Neuronal stem cell (in vitro differentiated cells): Measurements from ENCODE around the gene MPRIP.

Source experiments
- DNase-seq: peaks from one replicate; pipeline ENCODE4 v3.0.0-alpha.2; 2013; ENCODE audit warnings: low spot score
- H2AFZ ChIP-seq: one replicate; pipeline ENCODE4 v1.6.1; 2013; ENCODE audit warnings: mild to moderate bottlenecking, low read length, inconsistent platforms
- H2AK5ac ChIP-seq: 2 replicates; pipeline ENCODE4 v1.6.1; 2013; ENCODE audit warnings: low read depth, mild to moderate bottlenecking, inconsistent platforms, low read length, moderate library complexity, mixed read lengths
- H2BK120ac ChIP-seq: 2 replicates; pipeline ENCODE4 v1.6.1; 2013; ENCODE audit warnings: low read depth, mild to moderate bottlenecking, inconsistent platforms, low read length, moderate library complexity, mixed read lengths
- H2BK12ac ChIP-seq: one replicate; pipeline ENCODE4 v1.6.1; 2013; ENCODE audit warnings: low read length, inconsistent platforms
- H2BK15ac ChIP-seq: 2 replicates; pipeline ENCODE4 v1.6.1; 2013; ENCODE audit warnings: mild to moderate bottlenecking, low read length, inconsistent platforms, mixed read lengths
- H2BK5ac ChIP-seq: one replicate; pipeline ENCODE4 v1.6.1; 2013; ENCODE audit warnings: inconsistent platforms, mild to moderate bottlenecking, low read length, moderate library complexity
- H3K14ac ChIP-seq: one replicate; pipeline ENCODE4 v1.6.1; 2013; ENCODE audit warnings: low read length, inconsistent platforms
- H3K18ac ChIP-seq: 2 replicates; pipeline ENCODE4 v1.6.1; 2013; ENCODE audit warnings: low read length, inconsistent platforms
- H3K23ac ChIP-seq: 2 replicates; pipeline ENCODE4 v1.6.1; 2013; ENCODE audit warnings: low read depth, mild to moderate bottlenecking, mixed read lengths, low read length, inconsistent platforms; ENCODE audit not compliant: poor library complexity
- H3K27ac ChIP-seq: replicated peaks from 3 replicates; pipeline ENCODE4 v1.5.1; 2013; ENCODE audit warnings: low read length, inconsistent platforms
- H3K27me3 ChIP-seq, 3 experiments: 2 replicates each; pipeline ENCODE4 v1.6.1; 2013; ENCODE audit warnings: low read length in 3 of 3, mild to moderate bottlenecking in 2 of 3, inconsistent platforms in 1 of 3, low read depth in 1 of 3, mixed read lengths in 1 of 3, moderate library complexity in 1 of 3; ENCODE audit not compliant: control insufficient read depth in 3 of 3, insufficient read depth in 3 of 3
- H3K36me3 ChIP-seq, 2 donors: replicated peaks in 1 of 2; 2 replicates each; pipeline ENCODE4 v1.6.1; 2013; ENCODE audit warnings: low read length in 2 of 2; ENCODE audit not compliant: control insufficient read depth in 2 of 2, insufficient read depth in 2 of 2
- H3K4ac ChIP-seq: 2 replicates; pipeline ENCODE4 v1.6.1; 2013; ENCODE audit warnings: inconsistent platforms, mild to moderate bottlenecking, low read length, moderate library complexity
- H3K4me1 ChIP-seq, 2 donors: 1 replicate in 1 of 2; 2 replicates in 1 of 2; pipeline ENCODE4 v1.6.1; 2013; ENCODE audit warnings: low read length in 2 of 2, low read depth in 1 of 2; ENCODE audit not compliant: control insufficient read depth in 2 of 2, insufficient read depth in 1 of 2
- H3K4me2 ChIP-seq: one replicate; pipeline ENCODE4 v1.6.1; 2013; ENCODE audit warnings: mild to moderate bottlenecking, low read length, inconsistent platforms; ENCODE audit not compliant: insufficient read depth, poor library complexity, severe bottlenecking
- H3K4me3 ChIP-seq, 2 donors: 2 replicates each; pipeline ENCODE4 v1.5.1; 2013; ENCODE audit warnings: low read length in 2 of 2, mild to moderate bottlenecking in 2 of 2, inconsistent platforms in 1 of 2, moderate library complexity in 1 of 2
- H3K79me1 ChIP-seq: one replicate; pipeline ENCODE4 v1.6.1; 2013; ENCODE audit warnings: low read depth, mild to moderate bottlenecking, inconsistent platforms, low read length, moderate library complexity
- H3K9ac ChIP-seq: one replicate; pipeline ENCODE4 v1.6.1; 2013; ENCODE audit warnings: mild to moderate bottlenecking, low read depth, low read length, inconsistent platforms; ENCODE audit not compliant: poor library complexity
- H3K9me3 ChIP-seq, 2 donors: replicated peaks in 1 of 2; 2 replicates each; pipeline versions ENCODE3 to v1.6.1; 2013; ENCODE audit warnings: low read length in 2 of 2, mild to moderate bottlenecking in 2 of 2, inconsistent platforms in 1 of 2, low read depth in 1 of 2, mixed read lengths in 1 of 2, moderate library complexity in 1 of 2; ENCODE audit not compliant: control insufficient read depth in 2 of 2, insufficient read depth in 1 of 2
- H4K8ac ChIP-seq: one replicate; pipeline ENCODE4 v1.6.1; 2013; ENCODE audit warnings: low read depth, mild to moderate bottlenecking, inconsistent platforms, low read length, moderate library complexity
- H4K91ac ChIP-seq: one replicate; pipeline ENCODE4 v1.6.1; 2013; ENCODE audit warnings: low read length, low read depth, mild to moderate bottlenecking, inconsistent platforms; ENCODE audit not compliant: poor library complexity
- WGBS, 2 donors: extraction: QIAGEN DNeasy Blood & Tissue Kit; methylation state at CpG; one replicate each; pipeline ENCODE4 v1.1.7; 2013; ENCODE audit warnings: missing lambda C conversion rate in 2 of 2, mixed read lengths in 1 of 2; ENCODE audit not compliant: insufficient read length in 2 of 2, insufficient replicate concordance in 1 of 2; ENCODE audit errors: extremely low coverage in 2 of 2; 5-methylcytosine and 5-hydroxymethylcytosine counted together

The MPRIP gene

GRCh38 chr17:17075125-17075781 lies 33.0 kb downstream of the MPRIP start:
- no peak for DNase-seq
- WGBS, 2 donors: no CpG with 5 or more reads among the region's 11 CpGs

GRCh38 chr17:17076066-17076465 lies 33.8 kb downstream of the MPRIP start:
- Histone ChIP-seq H3K14ac (no peak overlapping the region), H3K27ac (no peak overlapping the region), H4K8ac (no peak overlapping the region), H3K4ac (no peak overlapping the region), H3K18ac (no peak overlapping the region), H3K36me3 (peaks cover 6 to 66% of the 10 kb centered on the region in 2 donors), H3K27me3 (no peaks in the 10 kb centered on the region), H3K9ac (no peak overlapping the region), H2BK12ac (no peak overlapping the region), H2AK5ac (no peak overlapping the region), H3K9me3 (no peaks in the 10 kb centered on the region), H3K4me2 (no peak overlapping the region), H3K23ac (no peak overlapping the region), H2BK15ac (no peak overlapping the region), H2BK120ac (no peak overlapping the region), H2BK5ac (no peak overlapping the region), H3K79me1 (peaks cover 7% of the 10 kb centered on the region), H2AFZ (no peak overlapping the region), H3K4me1 (peaks cover 7 to 12% of the 10 kb centered on the region in 2 donors), H4K91ac (no peak overlapping the region), H3K4me3 (no peak overlapping the region)
- no peak for DNase-seq
- WGBS, 2 donors: no CpG with 5 or more reads among the region's 5 CpGs

More at GRCh38 chr17:17075125-17075781, 33.0 kb downstream of the MPRIP start:
- no peak overlapping the region for H4K91ac ChIP-seq
- no peak overlapping the region for H3K14ac ChIP-seq
- H2BK15ac ChIP-seq: no peak overlapping the region
- H3K18ac ChIP-seq: no peak overlapping the region
- peaks cover 0 to 5% of the 10 kb centered on the region in 2 donors for H3K9me3 ChIP-seq
- no peak overlapping the region for H2BK12ac ChIP-seq
- H3K27ac ChIP-seq: no peak overlapping the region
- peaks cover 6 to 67% of the 10 kb centered on the region in 2 donors for H3K36me3 ChIP-seq
- no peak overlapping the region for H2BK120ac ChIP-seq
- no peak overlapping the region for H4K8ac ChIP-seq
- no peak overlapping the region for H2BK5ac ChIP-seq
- H2AK5ac ChIP-seq: no peak overlapping the region
- H2AFZ ChIP-seq: no peak overlapping the region
- no peak overlapping the region for H3K4ac ChIP-seq
- H3K4me3 ChIP-seq: no peak overlapping the region
- H3K27me3 ChIP-seq: no peaks in the 10 kb centered on the region
- no peak overlapping the region for H3K23ac ChIP-seq
- peaks cover 7 to 12% of the 10 kb centered on the region in 2 donors for H3K4me1 ChIP-seq
- no peak overlapping the region for H3K4me2 ChIP-seq
- H3K79me1 ChIP-seq: peaks cover 10% of the 10 kb centered on the region
- no peak overlapping the region for H3K9ac ChIP-seq

GRCh38 chr17:17077101-17077500 lies 34.8 kb downstream of the MPRIP start:
- Histone ChIP-seq H3K36me3 (peaks cover 6 to 58% of the 10 kb centered on the region in 2 donors), H3K9me3 (no peaks in the 10 kb centered on the region), H4K91ac (no peak overlapping the region), H3K9ac (no peak overlapping the region), H3K4ac (no peak overlapping the region), H3K27ac (no peak overlapping the region), H3K4me2 (no peak overlapping the region), H3K14ac (no peak overlapping the region), H3K27me3 (no peaks in the 10 kb centered on the region), H2AFZ (no peak overlapping the region), H4K8ac (no peak overlapping the region), H2AK5ac (no peak overlapping the region), H3K18ac (no peak overlapping the region), H2BK12ac (no peak overlapping the region), H3K23ac (no peak overlapping the region), H3K4me3 (no peak overlapping the region), H2BK120ac (no peak overlapping the region), H2BK15ac (no peak overlapping the region), H2BK5ac (no peak overlapping the region), H3K79me1 (peaks cover 7% of the 10 kb centered on the region), H3K4me1 (peaks cover 7 to 14% of the 10 kb centered on the region in 2 donors)
- DNase-seq: no peak
- WGBS, 2 donors: no CpG with 5 or more reads among the region's 6 CpGs

GRCh38 chr17:17077861-17078732 lies 35.8 kb downstream of the MPRIP start:
- Histone ChIP-seq H2AFZ (no peak overlapping the region), H2BK12ac (no peak overlapping the region), H2BK15ac (no peak overlapping the region), H3K4ac (no peak overlapping the region), H3K36me3 (peaks cover 11 to 57% of the 10 kb centered on the region in 2 donors), H3K27me3 (no peaks in the 10 kb centered on the region), H3K18ac (no peak overlapping the region), H3K23ac (peak overlapping the region; percentile 20), H3K4me1 (peaks cover 7 to 14% of the 10 kb centered on the region in 2 donors), H3K4me2 (no peak overlapping the region), H3K9me3 (no peaks in the 10 kb centered on the region), H3K9ac (no peak overlapping the region), H3K4me3 (peak overlapping the region in 1 of 2 donors; percentile 40), H4K91ac (no peak overlapping the region), H2AK5ac (no peak overlapping the region), H3K27ac (no peak overlapping the region), H2BK5ac (no peak overlapping the region), H3K14ac (no peak overlapping the region), H3K79me1 (peaks cover 4% of the 10 kb centered on the region), H2BK120ac (no peak overlapping the region), H4K8ac (no peak overlapping the region)
- DNase-seq: no peak
- WGBS, 2 donors: no CpG with 5 or more reads among the region's 15 CpGs
